K562 (cell line): ENCODE measurements around the gene FOXN1. TPM values are rescaled to one million over a fixed set of nuclear protein-coding genes. Genes with fewer than 3 reads are reported as not detected.

Experiments used
- BMI1 ChIP-seq: fragments of 150-350 bp; IDR thresholded peaks from 2 replicates; pipeline ENCODE4 v1.6.1; 2014; ENCODE audit warnings: low read length
- BRF2 ChIP-seq: IDR thresholded peaks from 3 replicates; pipeline ENCODE4 v1.6.1; 2011; ENCODE audit warnings: borderline replicate concordance, mild to moderate bottlenecking; ENCODE audit not compliant: insufficient read length, insufficient read depth
- CBFB ChIP-seq: sonication (generic); formaldehyde crosslinking; IDR thresholded peaks from 2 replicates; pipeline ENCODE4 v1.4.0; 2020; ENCODE audit warnings: mild to moderate bottlenecking, missing genetic modification reagents
- ELF4 ChIP-seq: fragments of 450-650 bp; formaldehyde crosslinking; IDR thresholded peaks from 2 replicates; pipeline ENCODE4 v1.4.0; 2022; ENCODE audit warnings: missing genetic modification characterization
- GABPA ChIP-seq: fragments of 200-800 bp; sonication (Bioruptor generic); conservative IDR thresholded peaks from 2 replicates; pipeline ENCODE4 v1.6.1; 2016; ENCODE audit warnings: low read depth, missing genetic modification characterization, missing compliant biosample characterization
- HMGN3 ChIP-seq: IDR thresholded peaks from 2 replicates; pipeline ENCODE4 v1.6.1; 2011; ENCODE audit warnings: borderline replicate concordance, low read depth, mild to moderate bottlenecking, mixed read lengths, low read length; ENCODE audit not compliant: insufficient read length; ENCODE audit errors: extremely low read depth
- KDM5B ChIP-seq: fragments of 200-600 bp; sonication (generic); IDR thresholded peaks from 2 replicates; pipeline ENCODE4 v1.6.1; 2012; ENCODE audit warnings: low read depth, mild to moderate bottlenecking, moderate library complexity, low read length, control low read depth, inconsistent platforms; ENCODE audit not compliant: insufficient replicate concordance
- L3MBTL2 ChIP-seq: fragments of 450-650 bp; IDR thresholded peaks from 2 replicates; pipeline ENCODE4 v1.6.1; 2016; ENCODE audit warnings: mild to moderate bottlenecking, moderate library complexity
- NR3C1 ChIP-seq: sonication (generic); formaldehyde crosslinking; IDR thresholded peaks from 2 replicates; pipeline ENCODE4 v1.8.1; 2022; ENCODE audit warnings: missing genetic modification reagents
- NRF1 ChIP-seq, 2 experiments: fragments of 450-650 bp; IDR thresholded peaks in 1 of 2; conservative IDR thresholded peaks in 1 of 2; 2 replicates each; pipeline ENCODE4 v1.6.1; 2014; ENCODE audit warnings: mild to moderate bottlenecking in 2 of 2
- SIN3A ChIP-seq, 2 experiments: fragments of 150-350 bp in 1 of 2; IDR thresholded peaks; 2 replicates each; pipeline ENCODE4 v1.6.1; 2011 to 2016; ENCODE audit warnings: borderline replicate concordance in 2 of 2, low read depth in 2 of 2, low read length in 2 of 2, mild to moderate bottlenecking in 2 of 2, moderate library complexity in 2 of 2; ENCODE audit not compliant: control insufficient read depth in 1 of 2
- SUPT5H ChIP-seq: fragments of 450-650 bp; IDR thresholded peaks from 2 replicates; pipeline ENCODE4 v1.6.1; 2016
- ZNF274 ChIP-seq: IDR thresholded peaks from 2 replicates; pipeline ENCODE4 v1.6.1; 2011; ENCODE audit warnings: low read depth, mild to moderate bottlenecking, low read length, moderate library complexity, borderline replicate concordance
- ZNF318 ChIP-seq, 2 experiments: fragments of 450-650 bp; IDR thresholded peaks; 2 replicates each; pipeline ENCODE4 v1.6.1; 2016; ENCODE audit warnings: mild to moderate bottlenecking in 2 of 2, borderline replicate concordance in 1 of 2, low read depth in 1 of 2, moderate library complexity in 1 of 2
- polyA plus RNA-seq, 8 experiments: library from polyadenylated mRNA; depleted of rRNA in 4 of 8; stranded (reverse) in 5 of 8; unstranded in 3 of 8; fragments of >200 nt; fragmentation: Nextera tagmentation in 2 of 8; fragmentation: Illumina TruSeq in 1 of 8; extraction: Ambion mirVana in 2 of 8; extraction: Trizol in 1 of 8; gene quantifications; 2 replicates each; pipeline versions ENCODE4 v1.2.1 to v1.2.3, GENCODE V29; 2011 to 2014; ENCODE audit warnings: inconsistent platforms in 1 of 8, missing spikeins in 1 of 8
- total RNA-seq, 7 experiments: library from RNA; depleted of rRNA in 6 of 7; stranded (reverse); fragments of >200 nt in 6 of 7; fragmentation: Illumina TruSeq in 2 of 7; extraction: Trizol in 2 of 7; gene quantifications; 2 replicates each; pipeline versions ENCODE4 v1.2.1 to v1.2.3, GENCODE V29; 2011 to 2021; ENCODE audit warnings: low replicate concordance in 1 of 7
- TF ChIP-seq, protein P1 (sequence below): fragments of 450-650 bp; IDR thresholded peaks from 2 replicates; pipeline ENCODE4 v1.6.1; 2017; ENCODE audit warnings: antibody characterized with exemption

Gene FOXN1
- total and polyA plus RNA-seq, 9 of the 15 experiments (the other 6 are each of a cell fraction or from before 2014, with no cell fraction given), result not detected

GRCh38 chr17:28552176-28552999 lies 46.2 kb downstream of the FOXN1 start, which contains the start of gene UNC119 (continued):
- TF ChIP-seq KDM5B (peak; percentile 61), NR3C1 (CRISPR knock-in tag) (no peak), L3MBTL2 (peak; percentile 65; the same call in 1 of the 2 replicates), SIN3A (IDR thresholded peaks at IDR 0.05; ENCODE audit: borderline replicate concordance in 2 of 2, control insufficient read depth in 1 of 2, low read depth in 2 of 2, low read length in 2 of 2) (peak; percentile 38 to 69; a peak in 2 of 4 replicates), ELF4 (CRISPR knock-in tag) (0 out of 2 replicates have a peak, but pooled peaks have one; percentile 5), SUPT5H (peak; percentile 68; the same call in 1 of the 2 replicates), NRF1 (conservative IDR thresholded peaks at IDR 0.05 in 1 of 2, IDR thresholded peaks at IDR 0.05 in 1 of 2) (peak; percentile 74 to 76), HMGN3 (peak; percentile 68), CBFB (CRISPR knock-in tag) (no peak), ZNF318 (IDR thresholded peaks at IDR 0.05; ENCODE audit: borderline replicate concordance in 1 of 2, low read depth in 1 of 2) (no peak), GABPA (0 out of 2 replicates have a peak, but pooled peaks have one; percentile 29), BMI1 (no peak), BRF2 (no peak), ZNF274 (no peak)
- TF ChIP-seq, protein P1, sequence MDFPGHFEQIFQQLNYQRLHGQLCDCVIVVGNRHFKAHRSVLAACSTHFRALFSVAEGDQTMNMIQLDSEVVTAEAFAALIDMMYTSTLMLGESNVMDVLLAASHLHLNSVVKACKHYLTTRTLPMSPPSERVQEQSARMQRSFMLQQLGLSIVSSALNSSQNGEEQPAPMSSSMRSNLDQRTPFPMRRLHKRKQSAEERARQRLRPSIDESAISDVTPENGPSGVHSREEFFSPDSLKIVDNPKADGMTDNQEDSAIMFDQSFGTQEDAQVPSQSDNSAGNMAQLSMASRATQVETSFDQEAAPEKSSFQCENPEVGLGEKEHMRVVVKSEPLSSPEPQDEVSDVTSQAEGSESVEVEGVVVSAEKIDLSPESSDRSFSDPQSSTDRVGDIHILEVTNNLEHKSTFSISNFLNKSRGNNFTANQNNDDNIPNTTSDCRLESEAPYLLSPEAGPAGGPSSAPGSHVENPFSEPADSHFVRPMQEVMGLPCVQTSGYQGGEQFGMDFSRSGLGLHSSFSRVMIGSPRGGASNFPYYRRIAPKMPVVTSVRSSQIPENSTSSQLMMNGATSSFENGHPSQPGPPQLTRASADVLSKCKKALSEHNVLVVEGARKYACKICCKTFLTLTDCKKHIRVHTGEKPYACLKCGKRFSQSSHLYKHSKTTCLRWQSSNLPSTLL, result no peak
